Adrenal gland (tissue), 5 donors: ENCODE measurements around the gene SERPINE2.

Experiments
- POLR2A ChIP-seq, 2 donors: fragments of 450-650 bp; IDR thresholded peaks; one replicate each; pipeline ENCODE4 v1.6.1; 2017; ENCODE audit warnings: antibody characterized with exemption in 2 of 2, mild to moderate bottlenecking in 2 of 2, moderate library complexity in 1 of 2
- TF ChIP-seq, protein P1 (sequence below), 6 experiments: fragments of 450-650 bp in 4 of 6; fragments of 200-600 bp in 2 of 6; sonication (generic) in 1 of 6; IDR thresholded peaks; 1 replicate in 5 of 6; 2 replicates in 1 of 6; pipeline versions ENCODE4 v1.5.1 to v1.8.0; 2016 to 2021; ENCODE audit warnings: antibody characterized with exemption in 6 of 6, mild to moderate bottlenecking in 2 of 6, moderate library complexity in 1 of 6
- donor health status: DM: no; HTN: no; CAD: no.

- TF ChIP-seq, protein P1, sequence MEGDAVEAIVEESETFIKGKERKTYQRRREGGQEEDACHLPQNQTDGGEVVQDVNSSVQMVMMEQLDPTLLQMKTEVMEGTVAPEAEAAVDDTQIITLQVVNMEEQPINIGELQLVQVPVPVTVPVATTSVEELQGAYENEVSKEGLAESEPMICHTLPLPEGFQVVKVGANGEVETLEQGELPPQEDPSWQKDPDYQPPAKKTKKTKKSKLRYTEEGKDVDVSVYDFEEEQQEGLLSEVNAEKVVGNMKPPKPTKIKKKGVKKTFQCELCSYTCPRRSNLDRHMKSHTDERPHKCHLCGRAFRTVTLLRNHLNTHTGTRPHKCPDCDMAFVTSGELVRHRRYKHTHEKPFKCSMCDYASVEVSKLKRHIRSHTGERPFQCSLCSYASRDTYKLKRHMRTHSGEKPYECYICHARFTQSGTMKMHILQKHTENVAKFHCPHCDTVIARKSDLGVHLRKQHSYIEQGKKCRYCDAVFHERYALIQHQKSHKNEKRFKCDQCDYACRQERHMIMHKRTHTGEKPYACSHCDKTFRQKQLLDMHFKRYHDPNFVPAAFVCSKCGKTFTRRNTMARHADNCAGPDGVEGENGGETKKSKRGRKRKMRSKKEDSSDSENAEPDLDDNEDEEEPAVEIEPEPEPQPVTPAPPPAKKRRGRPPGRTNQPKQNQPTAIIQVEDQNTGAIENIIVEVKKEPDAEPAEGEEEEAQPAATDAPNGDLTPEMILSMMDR (IDR thresholded peaks at IDR 0.05): no peak
- no peak for TF ChIP-seq POLR2A (IDR thresholded peaks at IDR 0.05)
Measured at GRCh38 chr2:224017957-224018356, 21.1 kb downstream of the SERPINE2 start.
